Neural progenitor cell (in vitro differentiated cells): ENCODE measurements around the gene AHR. TPM values are rescaled to one million over a fixed set of nuclear protein-coding genes. Genes with fewer than 3 reads are reported as not detected.

Experiments
- DNase-seq: peaks from one replicate; pipeline ENCODE4 v3.0.0-alpha.2; 2016; ENCODE audit warnings: low spot score
- H2AFZ ChIP-seq: fragments of 200-600 bp; sonication (generic); replicated peaks from 2 replicates; pipeline ENCODE4 v1.6.1; 2016; ENCODE audit warnings: antibody characterized with exemption
- H3F3A ChIP-seq: fragments of 200-600 bp; sonication (generic); 2 replicates; pipeline ENCODE4 v1.6.1; 2016; ENCODE audit warnings: antibody characterized with exemption, low read depth
- H3K27ac ChIP-seq: fragments of 200-600 bp; sonication (generic); 2 replicates; pipeline ENCODE4 v1.5.1; 2016; ENCODE audit warnings: mild to moderate bottlenecking
- H3K27me3 ChIP-seq: fragments of 200-600 bp; sonication (generic); 2 replicates; pipeline ENCODE4 v1.6.1; 2016; ENCODE audit warnings: mild to moderate bottlenecking, moderate library complexity
- H3K36me3 ChIP-seq: fragments of 200-600 bp; sonication (generic); 2 replicates; pipeline ENCODE4 v1.5.1; 2016
- H3K4me1 ChIP-seq: fragments of 200-600 bp; sonication (generic); 2 replicates; pipeline ENCODE4 v1.6.1; 2016; ENCODE audit warnings: mixed run types
- H3K4me2 ChIP-seq: fragments of 200-600 bp; sonication (generic); 2 replicates; pipeline ENCODE4 v1.6.1; 2016
- H3K4me3 ChIP-seq: fragments of 200-600 bp; sonication (generic); 2 replicates; pipeline ENCODE4 v1.5.1; 2016
- H3K79me2 ChIP-seq: fragments of 200-600 bp; sonication (generic); 2 replicates; pipeline ENCODE4 v1.6.1; 2016; ENCODE audit warnings: low read depth
- H3K9ac ChIP-seq: fragments of 200-600 bp; sonication (generic); 2 replicates; pipeline ENCODE4 v1.6.1; 2016
- H3K9me3 ChIP-seq: fragments of 200-600 bp; sonication (generic); 2 replicates; pipeline ENCODE4 v1.5.1; 2016; ENCODE audit warnings: low read depth
- H4K20me1 ChIP-seq: fragments of 200-600 bp; sonication (generic); 2 replicates; pipeline ENCODE4 v1.6.1; 2016; ENCODE audit warnings: low read depth
- H3K27ac Mint-ChIP-seq: 3 replicates; pipeline ENCODE4 v1.8.0; 2021; ENCODE audit warnings: mixed read lengths
- H3K27me3 Mint-ChIP-seq: 2 replicates; pipeline ENCODE4 v1.8.0; 2022; ENCODE audit warnings: low read depth, mild to moderate bottlenecking, inconsistent platforms, moderate library complexity, mixed read lengths; ENCODE audit not compliant: insufficient read depth
- H3K36me3 Mint-ChIP-seq: 3 replicates; pipeline ENCODE4 v1.8.0; 2021; ENCODE audit warnings: mixed read lengths
- H3K4me1 Mint-ChIP-seq: 3 replicates; pipeline ENCODE4 v1.8.0; 2021; ENCODE audit warnings: mixed read lengths
- H3K4me3 Mint-ChIP-seq: 3 replicates; pipeline ENCODE4 v1.8.0; 2021; ENCODE audit warnings: mild to moderate bottlenecking, moderate library complexity, mixed read lengths
- H3K9me3 Mint-ChIP-seq: 3 replicates; pipeline ENCODE4 v1.8.0; 2020; ENCODE audit warnings: mixed read lengths
- CTCF ChIP-seq: fragments of 200-600 bp; sonication (generic); IDR thresholded peaks from 2 replicates; pipeline ENCODE4 v1.5.1; 2017; ENCODE audit warnings: antibody characterized with exemption, mild to moderate bottlenecking
- EZH2 ChIP-seq: fragments of 200-600 bp; sonication (generic); IDR thresholded peaks from 2 replicates; pipeline ENCODE4 v1.6.1; 2017; ENCODE audit warnings: antibody characterized with exemption, mild to moderate bottlenecking, moderate library complexity
- EZH2phosphoT487 ChIP-seq: fragments of 200-600 bp; sonication (generic); IDR thresholded peaks from 2 replicates; pipeline ENCODE4 v1.6.1; 2017; ENCODE audit warnings: antibody characterized with exemption
- total RNA-seq: library from RNA; depleted of rRNA; stranded (reverse); fragments of >200 nt; gene quantifications from 2 replicates; pipeline ENCODE4 v1.2.3, GENCODE V29; 2015; ENCODE audit warnings: low replicate concordance

AHR gene
- total RNA-seq, 1 donor from 2014 or later = 5.7 TPM

GRCh38 chr7:17359610-17360009, 61.2 kb downstream of the AHR start:
- DNase-seq = no peak
- no peaks in the 10 kb centered on the region for H3K9me3 Mint-ChIP-seq
- no peak overlapping the region for H3K4me2 ChIP-seq
- H3K4me3 Mint-ChIP-seq = no peak overlapping the region
- H3K27ac Mint-ChIP-seq = no peak overlapping the region
- TF ChIP-seq EZH2phosphoT487 (no peak), CTCF (no peak), EZH2 (no peak)
- H3K36me3 ChIP-seq = no peaks in the 10 kb centered on the region
- no peak overlapping the region for H3K27ac ChIP-seq
- H3K27me3 ChIP-seq = no peaks in the 10 kb centered on the region
- no peaks in the 10 kb centered on the region for H3K4me1 Mint-ChIP-seq
- no peaks in the 10 kb centered on the region for H3F3A ChIP-seq
- H3K36me3 Mint-ChIP-seq = no peaks in the 10 kb centered on the region
- H3K9me3 ChIP-seq = no peaks in the 10 kb centered on the region
- no peaks in the 10 kb centered on the region for H3K4me1 ChIP-seq
- no peak overlapping the region for H3K4me3 ChIP-seq
- no peaks in the 10 kb centered on the region for H3K27me3 Mint-ChIP-seq
- no peak overlapping the region for H2AFZ ChIP-seq
- no peaks in the 10 kb centered on the region for H3K79me2 ChIP-seq
- H4K20me1 ChIP-seq = no peaks in the 10 kb centered on the region
- no peak overlapping the region for H3K9ac ChIP-seq

GRCh38 chr7:17362439-17363105, 64.1 kb downstream of the AHR start:
- Histone ChIP-seq H3K9ac (no peak overlapping the region), H3K4me3 (no peak overlapping the region), H3K36me3 (no peaks in the 10 kb centered on the region), H3F3A (no peaks in the 10 kb centered on the region), H3K27ac (no peak overlapping the region), H3K9me3 (no peaks in the 10 kb centered on the region), H2AFZ (no peak overlapping the region), H4K20me1 (no peaks in the 10 kb centered on the region), H3K79me2 (no peaks in the 10 kb centered on the region), H3K4me2 (no peak overlapping the region), H3K27me3 (no peaks in the 10 kb centered on the region), H3K4me1 (no peaks in the 10 kb centered on the region)
- no peak for DNase-seq
- no peaks in the 10 kb centered on the region for H3K36me3 Mint-ChIP-seq
- H3K4me1 Mint-ChIP-seq = no peaks in the 10 kb centered on the region
- no peaks in the 10 kb centered on the region for H3K27me3 Mint-ChIP-seq
- no peak overlapping the region for H3K27ac Mint-ChIP-seq
- TF ChIP-seq EZH2phosphoT487 (no peak), CTCF (no peak), EZH2 (no peak)
- H3K9me3 Mint-ChIP-seq = no peaks in the 10 kb centered on the region
- H3K4me3 Mint-ChIP-seq = no peak overlapping the region

- no peak overlapping the region for H3K4me2 ChIP-seq
- H3K27ac Mint-ChIP-seq = no peak overlapping the region
- H3K4me1 ChIP-seq = no peaks in the 10 kb centered on the region
- H3K36me3 ChIP-seq = no peaks in the 10 kb centered on the region
- H3K27ac ChIP-seq = no peak overlapping the region
- no peaks in the 10 kb centered on the region for H3K9me3 ChIP-seq
- no peak overlapping the region for H2AFZ ChIP-seq
- no peak overlapping the region for H3K4me3 ChIP-seq
- no peak overlapping the region for H3K9ac ChIP-seq
- TF ChIP-seq EZH2 = no peak
- TF ChIP-seq EZH2phosphoT487 = no peak
- no peak for TF ChIP-seq CTCF
- H3K4me1 Mint-ChIP-seq = no peaks in the 10 kb centered on the region
- no peak overlapping the region for H3K4me3 Mint-ChIP-seq
- no peaks in the 10 kb centered on the region for H3K27me3 ChIP-seq
- no peaks in the 10 kb centered on the region for H4K20me1 ChIP-seq
- no peaks in the 10 kb centered on the region for H3K36me3 Mint-ChIP-seq
- H3F3A ChIP-seq = no peaks in the 10 kb centered on the region
- DNase-seq = no peak
- H3K79me2 ChIP-seq = no peaks in the 10 kb centered on the region
- no peaks in the 10 kb centered on the region for H3K27me3 Mint-ChIP-seq
- H3K9me3 Mint-ChIP-seq = no peaks in the 10 kb centered on the region
These were observed 66.2 kb downstream of the AHR start for GRCh38 chr7:17364671-17365070.
